Measurements from ENCODE around the gene AKR1D1.
"Not testable (repeated sequence)": the region's sequence is repeated elsewhere in the genome, so short reads cannot be mapped to it uniquely, and the experiment has no call there.

The AKR1D1 gene

DNA sequence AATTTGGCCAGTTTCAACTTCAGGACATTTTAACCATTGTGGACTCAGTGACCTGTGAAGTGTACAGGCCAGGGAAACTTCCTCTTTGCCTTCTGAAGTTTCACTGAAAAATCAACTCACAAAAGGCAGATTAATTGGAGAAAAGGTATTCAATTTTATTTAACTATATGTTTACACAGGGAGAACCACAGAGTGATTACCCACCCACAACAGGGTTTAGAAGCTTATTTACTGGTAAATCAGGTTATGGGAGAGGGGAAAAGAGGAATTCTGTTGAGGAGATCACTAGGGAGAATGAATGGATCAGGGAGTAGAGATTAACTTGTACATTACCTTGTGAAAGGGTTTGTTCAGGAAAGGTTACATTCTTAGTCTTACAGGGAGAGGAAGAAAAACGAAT, 1.7 kb upstream of the AKR1D1 start:
- DNase-seq: no peak

DNA sequence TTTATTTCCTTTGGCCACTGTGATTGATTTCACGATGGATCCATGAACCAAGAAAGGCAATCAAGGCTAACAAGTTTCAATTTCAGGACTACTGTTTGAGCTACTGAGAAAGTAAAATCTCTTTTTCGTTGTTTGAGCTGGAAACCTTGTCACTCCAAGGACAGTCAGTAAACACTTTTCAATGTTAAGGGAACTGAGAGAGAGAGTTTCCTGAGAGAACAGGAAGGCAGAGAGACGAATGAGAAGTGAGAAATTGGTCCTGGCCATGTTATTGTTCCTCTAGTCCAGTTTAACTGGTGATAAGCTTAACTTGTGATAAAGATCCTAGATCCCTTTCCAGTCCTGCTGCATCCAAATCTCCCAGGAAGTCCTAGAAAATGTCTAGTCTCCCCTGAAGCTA, 909 bp upstream of the AKR1D1 start:
- no peak for DNase-seq

DNA sequence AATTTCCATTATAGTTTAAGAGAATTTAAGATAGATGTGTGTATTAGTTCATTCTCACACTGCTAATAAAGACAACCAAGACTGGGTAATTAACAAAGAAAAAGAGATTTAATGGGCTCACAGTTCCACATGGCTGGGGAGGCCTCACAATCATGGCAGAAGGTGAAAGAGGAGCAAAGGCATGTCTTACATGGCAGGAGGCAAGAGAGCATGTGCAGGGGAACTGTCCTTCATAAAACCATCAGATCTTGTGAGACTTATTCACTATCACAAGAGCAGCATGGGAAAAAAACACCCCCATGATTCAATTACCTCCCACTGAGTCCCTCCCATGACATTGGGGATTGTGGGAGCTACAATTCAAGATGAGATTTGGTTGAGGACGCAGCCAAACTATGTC, 473 bp upstream of the AKR1D1 start:
- not testable (repeated sequence) for DNase-seq

DNA sequence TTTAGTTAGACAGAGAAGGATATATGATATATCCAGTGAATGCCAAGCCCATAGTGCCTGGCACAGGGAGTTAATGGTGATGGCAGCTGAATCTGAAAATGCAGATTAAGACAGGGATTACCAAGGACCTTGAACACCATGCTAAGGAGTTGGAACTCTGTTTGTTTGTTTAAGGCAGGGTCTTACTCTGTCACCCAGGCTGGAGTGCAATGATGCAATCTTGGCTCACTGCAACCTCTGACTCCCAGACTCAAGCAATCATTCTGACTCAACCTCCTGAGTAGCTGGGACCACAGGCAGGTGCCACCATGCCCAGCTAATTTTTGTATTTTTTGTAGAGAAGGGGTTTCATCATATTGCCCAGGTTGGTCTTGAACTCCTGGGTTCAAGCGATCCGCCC, 1.6 kb downstream of the AKR1D1 start:
- DNase-seq: no peak

DNA sequence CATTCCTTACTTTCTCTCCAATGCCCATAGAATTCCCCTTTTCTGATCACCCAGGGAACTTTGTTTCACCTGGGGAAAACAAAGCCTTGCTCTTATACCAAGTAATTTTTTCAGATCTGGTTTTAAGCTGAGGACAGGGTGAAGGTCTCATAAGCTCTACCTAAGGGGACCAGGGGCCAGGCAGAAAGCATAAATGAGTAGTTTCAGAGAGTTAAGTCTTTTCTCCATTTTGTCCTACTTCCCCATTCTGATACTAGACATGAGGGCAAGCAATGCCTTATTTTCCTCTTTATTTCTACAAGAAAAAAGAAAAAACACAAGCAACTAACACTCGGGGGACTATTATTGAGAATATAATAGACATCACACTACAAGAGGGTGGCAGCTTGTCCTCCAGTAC, 2.9 kb downstream of the AKR1D1 start:
- DNase-seq: no peak

DNA sequence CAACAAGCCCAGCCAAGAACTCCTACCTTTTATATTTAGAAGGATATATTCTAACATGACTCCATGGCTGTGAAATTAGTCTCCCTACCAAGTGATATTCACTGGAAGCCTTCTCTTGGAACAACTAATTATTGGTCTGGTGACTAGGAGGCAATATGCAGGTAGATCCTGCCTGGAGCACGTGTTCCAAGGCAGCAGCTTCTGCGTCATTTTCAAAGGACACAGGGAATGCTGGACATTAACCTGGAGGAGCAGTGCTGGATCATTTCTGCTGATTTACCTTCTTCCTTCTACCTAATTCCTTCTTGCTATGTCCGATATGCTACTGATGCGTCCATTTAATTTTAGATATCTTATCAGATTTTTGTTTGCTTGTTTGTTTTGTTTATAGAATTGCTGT, 5.6 kb downstream of the AKR1D1 start:
- no peak for DNase-seq

DNA sequence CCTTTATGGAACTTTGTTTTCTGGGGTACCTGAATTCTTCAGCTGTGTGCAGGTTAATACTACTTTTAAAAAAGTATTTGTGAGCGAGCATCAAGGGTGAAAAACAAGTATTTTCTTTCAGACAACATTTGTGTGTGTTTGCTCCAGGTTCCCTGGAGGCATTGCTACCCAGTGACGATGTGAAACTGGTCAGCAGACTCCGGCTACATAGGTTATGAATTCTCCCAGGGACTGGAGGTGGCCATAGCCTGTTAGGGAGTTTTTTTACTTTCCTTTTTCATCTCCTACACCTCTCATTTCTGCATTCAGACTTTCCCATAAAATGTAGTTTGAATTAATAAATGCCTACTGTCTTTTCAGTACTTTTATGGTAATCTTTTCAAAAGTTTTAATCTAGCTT, 7.6 kb downstream of the AKR1D1 start:
- no peak for DNase-seq

DNA sequence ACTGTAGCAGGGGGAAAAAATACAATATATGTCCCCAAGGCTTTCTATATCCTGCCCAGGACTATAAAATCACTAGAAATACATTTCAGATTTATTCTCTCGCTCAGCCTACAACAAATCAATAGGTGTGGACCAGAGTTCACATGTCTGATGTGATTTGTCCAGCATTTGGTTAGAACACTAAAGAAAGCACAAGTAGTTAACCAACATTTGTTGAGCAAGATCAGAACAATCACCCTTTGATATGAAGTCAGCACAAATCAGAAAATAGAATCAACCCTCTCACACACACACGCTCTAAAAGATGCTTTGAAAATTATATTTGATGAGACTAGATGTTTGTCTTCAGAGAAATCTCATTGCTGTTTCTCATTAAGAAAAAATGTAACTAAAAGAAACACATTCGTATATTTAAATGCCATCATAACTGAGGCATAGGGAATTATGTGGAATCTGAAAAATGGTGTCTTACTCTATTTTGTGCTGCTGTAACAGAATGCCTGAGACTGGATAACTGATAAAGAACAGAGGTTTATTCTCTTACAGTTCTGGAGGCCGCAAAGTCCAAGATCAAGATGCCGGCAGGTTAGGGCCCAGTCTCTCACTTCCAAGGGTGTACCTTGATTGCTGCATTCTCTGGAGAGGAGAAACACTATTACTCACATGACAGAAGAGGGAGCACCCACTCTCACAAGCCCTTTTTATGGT, 10.5 kb downstream of the AKR1D1 start:
- DNase-seq: no peak

DNA sequence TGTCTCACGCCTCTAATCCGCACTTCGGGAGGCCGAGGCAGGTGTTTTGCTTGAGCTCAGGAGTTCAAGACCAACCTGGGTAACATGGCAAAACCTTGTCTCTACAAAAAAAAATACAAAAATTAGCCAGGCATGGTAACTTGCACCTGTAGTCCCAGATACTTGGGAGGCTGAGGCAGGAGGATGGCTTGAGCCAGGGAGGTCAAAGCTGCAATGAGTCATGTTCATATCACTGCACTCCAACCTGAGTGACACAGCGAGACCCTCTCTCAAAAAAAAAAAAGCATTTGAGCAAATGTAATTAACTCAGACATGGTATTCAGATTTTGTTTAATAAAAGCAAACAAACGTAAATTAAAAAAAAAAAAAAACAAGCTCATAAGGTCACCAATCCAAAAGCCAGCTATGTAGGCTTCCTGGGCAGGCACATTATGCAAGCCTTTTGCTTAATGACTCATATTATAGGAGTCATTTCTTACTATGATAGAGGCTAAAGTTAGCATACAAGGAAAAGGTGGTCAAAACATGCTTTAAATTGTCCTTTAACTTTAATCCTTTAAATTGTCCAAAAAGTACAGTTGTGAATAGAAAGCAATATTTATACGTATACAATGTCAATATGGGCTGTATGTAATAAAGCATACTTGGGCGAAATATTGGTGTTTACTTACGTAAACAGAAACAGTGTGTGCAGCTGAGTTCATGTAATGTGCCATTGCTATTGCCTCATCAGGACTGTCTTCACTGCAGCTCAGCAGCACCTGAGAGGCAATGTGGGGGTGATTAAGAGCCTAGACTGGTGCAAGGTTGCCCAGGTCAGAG, 13.0 kb downstream of the AKR1D1 start:
- DNase-seq: no peak

DNA sequence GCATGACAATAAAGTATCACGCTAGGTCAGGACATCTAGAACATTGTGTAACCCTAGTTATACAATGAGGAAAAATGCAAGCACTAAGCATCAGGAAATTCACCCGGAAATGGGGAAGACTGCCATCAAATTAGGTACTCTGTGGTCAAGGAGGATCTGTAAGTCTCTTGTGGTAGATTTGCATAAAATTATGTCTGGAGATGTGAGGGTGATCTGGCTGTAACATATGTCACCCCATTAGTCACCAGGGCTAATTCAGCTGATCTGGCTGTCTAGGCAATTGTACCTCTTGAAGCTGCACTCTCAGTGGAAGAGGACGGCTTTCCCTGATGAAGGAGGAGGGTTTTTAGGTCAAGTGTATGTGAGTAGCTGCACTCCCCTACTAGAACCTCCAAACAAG, 14.8 kb downstream of the AKR1D1 start:
- DNase-seq: no peak

DNA sequence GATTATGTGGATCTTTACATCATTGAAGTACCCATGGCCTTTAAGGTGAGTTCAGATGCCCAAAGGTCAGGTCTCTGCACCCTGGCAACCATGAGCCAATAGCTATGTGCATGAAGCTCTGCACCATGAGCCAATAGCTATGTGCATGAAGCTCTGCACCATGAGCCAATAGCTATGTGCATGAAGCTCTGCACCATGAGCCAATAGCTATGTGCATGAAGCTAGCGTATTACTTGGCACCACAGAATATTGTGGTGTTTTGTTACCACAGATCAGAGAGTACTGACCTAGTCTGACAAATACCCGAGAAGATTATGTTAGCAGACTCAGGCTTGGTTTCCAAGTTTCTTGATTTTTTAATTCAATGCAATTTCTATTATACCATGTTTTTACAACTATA, 15.6 kb downstream of the AKR1D1 start:
- DNase-seq: not testable (repeated sequence)

DNA sequence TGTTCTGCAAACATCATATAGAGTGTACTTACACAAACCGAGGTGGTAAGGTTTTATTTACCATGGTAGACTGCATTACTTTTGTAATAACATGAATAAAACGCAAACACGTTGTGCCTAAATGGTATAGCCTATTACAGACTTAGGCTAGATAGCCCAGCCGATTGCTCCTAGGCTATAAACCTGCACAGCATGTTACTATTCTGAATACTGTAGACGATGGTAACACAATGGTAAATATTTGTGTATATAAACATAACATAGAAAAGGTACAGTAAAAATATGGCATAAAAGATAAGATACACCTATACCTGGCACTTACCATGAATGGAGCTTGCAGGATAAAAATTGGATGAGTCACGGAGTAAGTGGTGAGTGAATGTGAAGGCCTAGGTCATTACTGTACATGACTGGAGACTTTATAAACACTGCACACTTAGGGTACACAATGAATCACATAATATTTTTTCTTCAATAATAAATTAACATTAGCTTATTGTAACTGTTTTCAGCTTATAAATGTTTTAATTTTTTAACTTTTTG, 16.3 kb downstream of the AKR1D1 start:
- no peak for DNase-seq

DNA sequence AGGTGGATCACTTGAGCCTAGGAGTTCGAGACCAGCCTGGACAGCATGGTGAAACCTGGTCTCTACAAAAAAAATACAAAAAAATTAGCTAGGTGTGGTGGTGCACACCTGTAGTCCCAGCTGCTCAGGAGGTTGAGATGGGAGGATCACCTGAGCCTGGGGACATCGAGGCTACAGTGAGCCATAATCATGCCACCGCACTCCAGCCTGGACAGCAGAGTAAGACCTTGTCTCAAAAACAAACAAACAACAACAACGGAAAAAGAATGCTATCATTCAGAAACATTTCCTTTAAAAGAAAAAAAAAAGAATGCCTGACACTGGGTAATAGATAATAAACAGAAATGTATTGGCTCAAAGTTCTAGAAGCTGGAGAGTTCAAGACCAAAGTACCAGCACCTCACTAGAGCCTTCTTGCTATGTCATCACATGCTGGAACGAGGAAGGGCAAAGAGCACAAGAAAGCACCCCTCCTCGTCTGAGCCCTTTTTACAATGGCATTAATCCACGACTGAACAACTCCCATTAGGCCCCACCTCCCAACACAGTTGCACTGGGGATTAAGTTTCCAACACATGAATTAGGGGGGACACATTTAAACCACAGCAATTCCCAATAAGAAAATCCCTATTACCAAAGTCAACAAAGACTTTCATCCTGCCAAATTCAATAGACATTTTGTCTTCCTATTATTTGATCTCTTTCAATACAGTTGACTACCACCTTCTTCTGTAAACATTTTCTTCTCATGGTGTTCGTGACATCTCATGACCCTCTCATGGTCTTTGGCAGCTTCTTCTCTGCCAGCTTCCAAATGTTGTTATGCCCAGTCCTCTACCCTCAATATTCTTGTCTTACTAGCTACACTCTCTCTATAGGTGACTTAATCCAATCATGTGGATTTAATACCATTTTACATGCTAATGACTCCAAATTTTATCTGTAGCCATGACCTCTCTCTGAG, 20.0 kb downstream of the AKR1D1 start:
- DNase-seq: no peak

DNA sequence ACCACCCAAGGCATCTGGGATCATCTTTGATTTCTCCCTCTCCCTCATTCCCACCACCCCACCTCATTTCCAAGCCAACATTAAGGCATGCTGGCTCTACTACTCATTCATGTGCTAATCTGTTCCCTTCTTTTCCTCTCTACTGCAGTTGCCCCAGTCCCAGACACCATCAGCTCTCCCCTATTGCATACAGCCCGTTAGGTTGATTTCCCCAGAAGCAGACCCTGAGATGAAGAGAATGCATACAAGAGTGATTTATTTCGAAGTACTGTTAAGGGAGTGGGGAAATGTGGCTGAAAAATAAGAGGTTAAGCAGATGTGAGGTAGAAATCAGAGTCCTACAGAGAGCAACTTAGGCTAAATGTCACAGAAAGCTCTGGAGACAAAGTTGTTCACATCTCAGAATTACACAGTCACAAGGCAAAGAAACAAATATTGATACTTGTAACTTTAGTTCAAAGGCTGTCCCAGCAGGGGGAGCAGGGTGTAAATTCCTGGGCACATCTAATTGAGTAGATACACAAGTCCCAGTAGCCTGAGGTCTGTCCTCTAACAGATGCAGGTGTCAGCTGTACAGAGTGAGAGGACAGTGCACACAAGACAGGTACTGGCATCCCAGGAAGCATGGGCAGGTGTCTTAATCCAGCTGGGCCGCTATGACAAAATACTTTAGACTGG, 20.9 kb downstream of the AKR1D1 start:
- DNase-seq: no peak

DNA sequence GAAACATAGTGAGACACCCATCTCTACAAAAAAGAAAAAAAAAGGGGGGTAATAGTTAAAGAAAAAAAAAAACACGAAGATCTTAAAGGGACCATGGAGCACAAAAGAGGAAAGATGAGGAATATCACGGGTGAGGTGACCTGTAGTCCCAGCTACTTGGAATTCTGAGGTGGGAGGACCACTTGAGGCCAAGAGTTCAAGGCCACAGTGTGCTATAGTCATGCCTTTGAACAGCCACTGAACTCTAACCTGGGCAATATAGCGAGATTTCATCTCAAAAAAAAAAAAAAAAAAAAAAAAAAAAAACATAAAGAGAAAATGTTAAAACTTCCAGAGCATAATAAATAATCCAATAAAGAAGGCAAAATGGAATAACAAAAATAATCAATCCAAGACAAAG, 23.6 kb downstream of the AKR1D1 start:
- no peak for DNase-seq

DNA sequence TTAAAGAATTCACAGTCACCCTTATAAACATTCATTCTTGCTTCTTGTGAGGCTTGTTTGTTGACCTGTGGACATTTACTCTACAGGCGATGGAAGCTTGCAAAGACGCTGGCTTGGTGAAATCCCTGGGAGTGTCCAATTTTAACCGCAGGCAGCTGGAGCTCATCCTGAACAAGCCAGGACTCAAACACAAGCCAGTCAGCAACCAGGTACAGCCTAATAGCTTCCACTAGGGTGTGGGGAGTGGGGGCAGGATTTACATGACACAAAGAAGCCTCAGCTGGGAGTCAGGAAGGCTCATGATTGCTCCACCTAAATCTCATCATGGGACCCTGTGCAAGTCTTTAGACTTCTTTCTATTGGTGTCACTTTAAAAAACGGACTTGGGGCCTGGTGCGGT, 29.0 kb downstream of the AKR1D1 start:
- DNase-seq: no peak

DNA sequence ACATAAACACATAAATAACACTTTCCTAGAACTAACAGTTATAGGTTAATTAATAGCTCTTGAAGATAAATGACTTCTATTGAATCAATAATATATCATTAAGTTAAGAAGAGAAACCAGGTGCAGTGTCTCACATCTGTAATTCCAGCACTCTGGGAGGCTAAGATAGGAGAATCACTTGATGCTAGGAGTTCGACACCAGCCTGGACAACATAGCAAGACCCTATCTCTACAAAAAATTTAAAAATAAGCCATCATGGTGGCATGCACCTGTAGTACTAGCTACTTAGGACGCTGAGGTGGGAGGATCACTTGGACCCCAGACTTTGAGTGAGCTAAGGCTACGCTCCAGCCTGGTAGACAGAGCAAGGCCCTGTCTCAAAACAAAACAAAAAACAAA, 38.8 kb downstream of the AKR1D1 start:
- no peak for DNase-seq

DNA sequence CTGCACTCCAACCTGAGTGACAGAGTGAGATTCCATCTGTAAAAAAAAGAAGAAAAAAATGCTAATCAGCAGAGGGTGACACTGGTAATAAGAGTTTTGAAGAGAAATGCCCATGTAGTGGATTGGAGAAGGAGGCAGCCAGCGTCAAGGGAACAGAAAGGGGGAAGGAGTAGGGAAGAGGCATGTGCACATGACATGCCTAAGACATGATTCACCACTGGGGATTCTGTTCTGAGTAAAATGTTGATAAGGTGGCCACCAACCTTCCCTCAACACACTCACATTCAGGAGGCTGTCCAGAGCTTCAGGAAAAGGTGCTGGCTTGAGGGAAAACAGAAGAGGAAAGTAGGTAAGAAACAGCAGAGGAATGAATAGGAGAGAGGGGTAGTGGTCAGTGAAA, 39.9 kb downstream of the AKR1D1 start:
- DNase-seq: no peak

DNA sequence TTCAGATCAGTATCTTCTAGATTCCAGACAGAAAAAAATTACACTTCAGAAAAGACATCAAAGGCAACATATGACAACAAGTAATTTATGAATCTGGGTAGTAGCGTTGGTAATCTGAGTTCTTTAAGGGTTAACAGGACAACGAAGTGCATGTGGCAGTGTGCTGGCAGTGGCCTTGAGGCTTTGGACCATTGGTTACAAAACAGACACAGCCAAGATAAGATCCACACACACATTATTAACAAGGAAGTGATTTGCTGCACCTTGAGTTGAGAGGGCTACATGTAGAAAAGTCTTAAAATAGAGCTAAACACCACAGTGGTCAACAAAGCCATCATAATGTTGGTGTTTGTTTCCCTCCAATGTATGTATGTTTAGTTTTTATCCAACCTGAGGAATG, 40.6 kb downstream of the AKR1D1 start:
- DNase-seq: no peak

DNA sequence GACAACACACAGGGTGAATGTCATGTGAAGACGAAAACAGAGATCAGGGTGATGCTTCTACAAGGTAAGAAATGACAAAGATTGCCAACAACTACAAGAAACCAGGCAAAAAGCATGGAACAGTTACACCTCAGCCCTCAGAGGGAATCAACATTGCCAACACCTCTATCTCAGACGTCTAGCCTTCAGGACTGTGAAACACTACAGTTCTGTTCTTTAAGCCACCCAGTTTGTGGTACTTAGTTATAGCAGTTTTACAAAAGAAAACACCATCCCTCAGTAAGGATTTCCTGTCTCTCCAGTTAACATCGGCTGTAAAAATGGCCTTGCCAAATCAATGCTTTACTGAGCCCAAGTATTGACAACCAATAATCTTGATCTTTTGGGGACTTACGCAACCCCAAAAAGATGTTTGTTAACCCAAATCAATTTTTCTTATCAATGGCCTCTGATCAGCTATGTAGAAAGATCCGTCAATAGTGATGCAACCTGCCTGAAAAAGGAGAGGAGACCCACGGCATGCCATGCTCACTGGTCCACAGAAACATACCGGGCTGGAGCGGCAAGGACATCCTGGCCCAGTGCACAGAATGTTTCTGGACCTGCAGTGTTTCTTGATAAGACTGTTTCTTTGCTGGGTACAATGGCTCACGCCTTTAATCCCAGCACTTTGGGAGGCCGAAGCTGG, 44.0 kb downstream of the AKR1D1 start:
- no peak for DNase-seq

DNA sequence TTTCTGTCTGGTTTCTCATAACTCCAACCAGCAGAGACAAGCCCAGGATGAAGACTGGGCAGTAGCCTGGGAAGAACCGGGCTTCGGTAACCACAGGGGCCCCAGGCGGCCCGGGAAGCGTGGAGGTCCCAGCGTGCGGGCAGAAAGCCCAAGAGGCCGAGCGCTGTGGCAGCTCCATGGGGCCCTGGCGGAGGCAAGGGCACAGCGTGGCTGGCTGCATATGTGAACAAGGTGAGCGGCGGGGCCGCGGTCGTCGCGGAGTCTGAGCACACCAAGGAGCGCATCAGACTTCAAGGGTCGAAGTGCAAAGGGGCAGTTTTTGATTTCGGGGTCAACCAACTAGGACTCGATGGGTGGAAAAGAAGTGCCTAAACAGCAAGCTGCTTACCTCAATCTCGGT, 45.9 kb downstream of the AKR1D1 start:
- no peak for DNase-seq

DNA sequence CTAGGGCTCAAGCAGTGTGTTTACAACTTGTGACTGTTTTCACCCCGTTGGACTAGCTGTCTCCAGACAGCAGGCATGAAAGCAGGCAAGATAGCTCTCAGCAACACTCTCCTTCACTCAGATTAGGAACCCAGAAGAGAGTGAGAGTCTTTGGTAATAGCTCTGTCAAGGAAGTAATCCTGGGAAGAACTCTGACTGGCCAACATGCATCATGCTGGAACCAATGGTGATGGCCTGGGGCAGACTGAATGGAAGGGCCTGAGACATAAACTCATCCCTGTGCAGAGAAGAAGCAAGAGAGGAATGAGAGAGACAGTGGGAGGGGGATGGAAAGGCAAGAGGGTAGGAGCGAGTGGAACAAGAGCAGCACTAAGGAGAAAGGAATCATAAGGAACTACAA, 48.9 kb downstream of the AKR1D1 start:
- no peak for DNase-seq
